AML-193 (cell line): ENCODE data around the gene LY86.

Experiments used
- DNase-seq, 2 experiments: peaks; one replicate each; lab custom pipeline; 2025; lab: John Stamatoyannopoulos, UW

The LY86 gene

GRCh38 chr6:6682225-6682624, 93.7 kb downstream of the LY86 start:
- DNase-seq, result no peak

- DNase-seq, result no peak
Observed at GRCh38 chr6:6683969-6684833, 95.7 kb downstream of the LY86 start.

GRCh38 chr6:6685249-6686040, 96.9 kb downstream of the LY86 start:
- peak in 1 of 2 experiments; percentile 14 for DNase-seq

DNA sequence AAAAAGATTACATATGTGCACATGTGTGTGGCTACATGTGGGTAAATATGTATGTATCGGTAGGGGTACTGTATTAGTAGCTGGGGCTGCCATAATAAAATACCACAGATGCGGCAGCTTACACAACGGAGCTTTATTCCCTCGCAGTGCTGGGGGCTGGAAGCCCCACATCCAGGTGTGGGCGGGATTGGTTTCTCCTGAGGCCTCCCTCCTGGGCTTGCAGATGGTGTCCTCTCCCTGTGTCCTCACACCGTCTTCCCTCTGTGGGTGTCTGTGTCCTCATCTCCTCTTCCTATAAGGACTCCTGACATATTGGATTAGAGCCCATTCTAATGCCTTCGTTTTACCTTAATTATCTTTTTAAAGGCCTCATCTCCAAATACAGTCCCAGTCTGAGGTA, 97.7 kb downstream of the LY86 start:
- no peak for DNase-seq

DNA sequence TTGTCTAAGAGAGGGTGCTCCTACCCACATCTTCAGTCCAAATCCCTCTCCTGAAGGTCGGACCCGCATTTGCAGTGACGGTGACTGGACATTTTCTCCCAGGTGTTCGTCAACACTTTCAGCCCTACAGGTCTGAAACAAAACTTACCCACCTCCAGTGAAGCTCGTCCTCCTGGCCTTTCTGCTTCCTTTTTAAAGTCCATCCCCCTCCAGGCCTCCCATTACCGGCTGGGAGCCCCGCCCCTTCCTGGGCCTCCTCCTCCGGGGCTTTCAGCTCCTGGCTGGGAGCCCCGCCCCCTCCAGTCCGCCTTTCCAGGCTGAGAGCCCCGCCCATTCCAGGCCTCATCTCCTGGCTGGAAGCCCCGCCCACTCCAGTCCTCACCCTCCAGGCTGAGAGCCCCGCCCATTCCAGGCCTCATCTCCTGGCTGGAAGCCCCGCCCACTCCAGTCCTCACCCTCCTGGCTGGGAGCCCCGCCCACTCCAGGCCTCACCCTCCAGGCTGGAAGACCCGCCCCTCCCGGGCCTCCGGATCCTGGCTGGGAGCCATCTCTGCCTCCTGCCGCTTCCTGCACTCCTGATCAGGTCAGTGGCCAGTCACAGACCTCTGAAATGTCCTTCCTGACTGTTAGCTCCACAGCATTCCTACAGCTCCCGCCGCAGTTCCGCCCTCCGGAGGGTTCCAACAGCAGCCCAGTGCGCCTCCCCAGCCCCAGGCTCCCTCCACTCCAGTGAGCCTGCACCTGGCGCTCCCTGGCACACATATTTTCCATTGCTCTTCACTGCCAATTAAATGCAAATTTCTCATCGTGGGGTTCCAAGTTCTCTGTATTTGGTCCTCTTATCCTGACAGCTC, 98.5 kb downstream of the LY86 start:
- DNase-seq, result no peak

DNA sequence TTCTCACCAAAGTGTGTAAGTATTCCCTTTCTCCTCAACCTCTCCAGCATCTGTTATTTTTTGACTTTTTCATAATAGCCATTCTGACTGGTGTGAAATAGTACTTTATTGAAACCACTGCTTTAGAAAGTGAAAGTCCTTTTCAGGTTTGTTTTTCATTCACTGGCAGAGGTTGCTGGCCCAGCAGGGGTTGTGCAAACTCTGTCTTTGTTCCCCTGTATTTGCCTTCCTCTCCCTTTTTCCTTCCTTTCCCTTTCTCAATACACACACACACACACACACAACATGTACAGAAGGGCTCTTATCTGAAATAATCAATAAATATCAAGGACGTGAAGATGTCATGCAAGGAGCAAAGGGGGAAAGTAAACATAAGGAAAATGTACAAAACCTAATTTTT, 99.8 kb downstream of the LY86 start:
- peak; percentile 66 to 75 for DNase-seq

GRCh38 chr6:6688951-6689350, 100.4 kb downstream of the LY86 start:
- no peak for DNase-seq

DNA sequence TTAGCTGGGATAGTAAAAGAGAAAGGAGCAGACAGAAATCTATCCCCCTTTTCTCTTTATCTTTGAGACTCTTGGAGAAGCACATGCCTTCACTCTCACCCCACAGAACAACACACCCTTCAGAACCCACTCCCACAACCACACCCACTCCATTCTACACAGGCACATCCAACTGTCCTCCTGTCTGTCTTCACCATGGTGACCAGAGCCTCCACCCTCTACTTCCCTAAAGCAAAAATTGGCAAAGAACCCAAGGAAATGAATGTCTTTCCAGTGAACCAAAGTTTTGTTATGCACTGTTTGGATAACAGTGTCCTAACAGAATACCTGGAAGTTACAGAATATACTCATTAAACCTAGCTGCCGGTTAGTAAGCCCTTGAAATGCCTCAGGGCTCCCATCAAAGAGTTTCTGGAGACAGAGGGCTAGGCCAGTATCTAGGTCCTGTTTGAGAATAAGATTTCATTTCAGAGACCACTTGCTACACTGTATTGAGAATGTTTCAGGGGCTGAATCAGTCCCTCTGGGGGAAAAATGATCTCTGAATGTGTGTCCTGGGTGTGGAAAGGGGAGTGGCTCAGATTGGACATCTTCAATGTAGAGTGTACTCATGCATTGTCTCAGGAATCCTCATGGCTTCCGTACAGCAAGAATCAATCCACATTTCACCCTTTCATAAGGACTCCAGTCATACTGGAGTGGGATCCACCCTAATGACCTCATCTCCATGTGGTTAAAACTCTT, 101.1 kb downstream of the LY86 start:
- peak; percentile 67 to 73 for DNase-seq

DNA sequence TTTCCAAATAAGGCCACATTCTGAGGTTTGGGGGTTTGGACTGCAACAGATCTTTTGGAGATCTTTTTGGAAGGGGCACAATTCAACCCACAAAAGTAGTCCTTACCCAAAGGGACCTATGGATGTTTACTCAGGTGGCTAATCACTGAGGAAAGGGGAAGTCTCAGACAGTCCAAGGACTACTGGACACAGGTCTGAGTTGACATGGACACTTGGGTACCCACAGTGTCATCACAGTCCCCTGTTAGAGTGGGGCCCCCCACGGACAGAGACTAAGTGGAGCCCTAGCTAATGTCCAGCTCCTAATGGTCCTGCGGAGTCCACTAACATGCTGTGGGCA, 101.6 kb downstream of the LY86 start:
- no peak for DNase-seq

DNA sequence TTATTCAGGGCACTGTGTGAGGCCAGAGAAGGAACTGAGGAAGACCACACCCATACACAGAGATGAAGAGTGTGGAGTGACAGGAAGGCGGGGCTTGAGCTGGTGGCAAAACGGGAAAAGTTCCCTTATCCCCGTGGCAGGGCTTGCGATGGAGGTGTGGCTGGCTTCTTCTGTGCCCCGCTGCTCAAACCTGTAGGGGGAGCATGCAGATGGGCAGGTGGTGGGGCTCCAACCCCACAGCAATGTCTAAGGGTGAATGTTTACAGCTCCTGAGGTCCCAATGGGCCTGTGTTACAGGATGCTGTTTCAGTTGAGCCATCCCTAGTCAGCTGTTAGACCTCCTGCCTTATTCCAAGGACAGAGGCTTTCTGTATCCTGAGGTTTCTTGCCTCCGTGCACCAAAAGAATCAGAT, 105.9 kb downstream of the LY86 start:
- no peak for DNase-seq

DNA sequence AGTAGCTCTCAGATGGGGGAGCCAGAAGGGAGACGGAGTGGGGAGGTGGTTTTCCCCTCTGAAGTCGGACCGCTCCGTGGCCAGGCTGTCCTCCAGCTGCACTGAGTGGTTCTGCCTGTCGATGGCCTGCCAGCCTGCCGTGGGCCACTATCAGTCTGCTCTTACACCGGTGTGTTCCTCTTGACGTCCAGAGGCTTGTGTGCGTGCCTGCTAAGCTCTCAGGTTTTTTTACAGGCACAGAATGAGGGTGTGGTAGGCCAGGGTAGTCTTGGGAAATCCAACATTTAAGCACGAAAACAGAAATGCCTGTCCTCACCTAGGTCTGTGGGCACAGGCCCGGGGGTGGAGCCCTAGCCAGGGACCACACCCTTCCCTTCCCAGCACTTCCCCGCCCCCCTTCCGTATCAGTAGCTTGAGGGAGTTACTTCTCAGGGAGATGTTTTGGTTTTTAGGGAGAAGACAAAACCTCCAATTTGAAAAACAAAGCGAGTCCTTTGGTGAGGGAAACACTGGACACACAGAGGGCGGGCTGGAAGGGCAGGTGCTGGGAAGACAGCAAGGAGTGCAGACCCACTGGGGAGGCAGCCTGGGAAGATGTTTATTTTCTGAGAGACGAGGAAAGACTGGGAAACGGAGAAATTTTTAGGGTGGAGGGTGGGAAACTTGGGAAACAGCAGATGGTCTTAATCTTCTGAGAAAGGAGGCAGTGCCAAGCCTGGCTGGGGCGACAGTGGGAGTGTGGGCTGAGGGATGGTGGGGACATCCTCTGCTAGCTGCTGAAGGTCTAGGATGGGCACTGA, 106.5 kb downstream of the LY86 start:
- DNase-seq, result no peak

- DNase-seq, result no peak
Observed at GRCh38 chr6:6695625-6696276, 107.2 kb downstream of the LY86 start.

DNA sequence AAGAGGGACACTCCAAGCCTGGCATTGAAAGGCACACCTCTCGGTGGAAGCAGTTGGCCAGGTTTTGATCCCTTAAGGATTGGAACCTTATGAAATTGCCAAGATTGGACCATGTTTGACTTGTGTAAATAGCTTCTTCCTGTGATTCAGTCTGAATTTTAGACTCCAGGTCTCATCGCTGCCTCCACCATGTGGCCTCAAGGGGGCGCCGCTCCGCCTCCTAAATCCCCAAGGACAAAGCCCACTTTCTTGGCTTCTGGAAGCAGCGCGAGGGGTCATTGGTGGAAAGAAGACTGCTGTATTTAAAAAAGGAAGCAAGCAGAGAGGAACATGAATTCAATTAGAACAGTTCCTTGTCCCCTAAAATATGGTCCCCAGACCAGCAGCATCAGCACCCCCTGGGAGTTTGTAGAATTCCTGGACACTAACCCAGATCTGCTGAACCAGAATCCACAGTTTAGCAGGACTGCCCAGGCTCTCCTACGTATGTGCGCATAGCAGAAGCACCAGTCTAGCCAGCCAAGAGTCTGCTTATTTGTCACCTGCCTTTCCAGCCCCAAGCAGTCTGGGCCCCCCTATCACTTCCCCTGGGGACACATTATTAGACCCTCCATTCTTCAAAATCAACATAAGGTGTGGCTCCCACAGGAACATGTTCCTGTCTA, 108.5 kb downstream of the LY86 start:
- DNase-seq, result peak; percentile 92 to 95

DNA sequence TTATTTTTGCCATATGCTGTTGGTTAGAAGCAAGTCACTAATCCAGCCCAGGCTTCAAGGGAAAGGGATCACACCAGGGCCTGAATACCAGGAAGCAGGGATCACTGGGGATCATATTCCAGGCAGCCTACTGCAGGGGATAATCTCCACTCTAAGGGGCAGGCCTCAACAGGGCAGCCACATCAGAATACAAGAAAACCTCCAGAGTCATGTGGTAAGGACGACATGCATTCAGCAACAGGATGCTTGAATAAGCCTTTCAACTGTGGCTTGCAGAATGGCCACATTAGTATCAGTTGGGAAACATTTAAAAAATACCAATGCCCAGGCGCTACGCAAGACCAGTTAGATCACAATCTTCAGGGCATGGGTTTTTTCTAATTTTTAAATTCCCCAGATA, 109.1 kb downstream of the LY86 start:
- DNase-seq, result peak; percentile 92

- peak; percentile 24 to 31 for DNase-seq
Observed at GRCh38 chr6:6699741-6700367, 111.3 kb downstream of the LY86 start.

DNA sequence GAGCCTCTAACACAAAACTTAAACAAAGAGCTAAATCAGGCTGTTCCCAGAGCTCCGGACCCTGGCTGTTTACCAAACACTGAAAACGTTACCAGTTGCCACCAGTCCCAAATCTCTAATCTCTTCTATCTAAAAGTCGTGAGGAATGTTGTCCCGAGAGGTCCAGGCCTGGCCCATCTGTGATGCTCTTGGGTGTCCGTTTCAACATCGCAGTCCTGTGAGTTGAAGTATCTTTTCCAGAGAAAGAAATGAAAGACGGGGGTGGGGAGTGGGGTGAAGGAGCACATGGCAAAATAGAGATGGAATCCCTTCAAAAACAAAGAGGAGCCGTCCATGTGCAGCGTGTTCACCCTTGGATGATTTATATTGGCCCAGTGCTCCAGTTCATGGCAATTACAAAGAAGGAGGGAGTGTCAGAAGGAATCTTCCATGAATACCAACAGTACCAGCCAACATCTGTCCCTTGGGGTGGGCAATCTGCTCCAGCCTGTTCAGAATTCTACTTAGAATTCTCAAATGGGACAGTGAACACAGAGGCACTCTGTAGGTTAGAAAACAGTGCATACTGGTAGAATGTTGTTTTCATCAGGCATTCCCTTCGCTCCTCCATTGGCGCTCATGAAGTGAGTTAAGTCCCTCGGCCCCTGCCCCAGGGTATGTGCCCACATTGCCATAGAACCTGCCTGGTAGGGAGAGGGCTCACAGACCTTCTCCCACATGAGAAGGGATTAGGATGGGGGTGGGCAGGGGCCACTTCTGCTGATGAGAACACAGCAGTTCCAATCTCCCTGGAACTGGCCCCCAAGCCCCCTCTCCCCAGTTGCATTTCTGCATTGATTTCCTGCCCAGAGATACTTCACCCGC, 112.1 kb downstream of the LY86 start:
- no peak for DNase-seq

DNA sequence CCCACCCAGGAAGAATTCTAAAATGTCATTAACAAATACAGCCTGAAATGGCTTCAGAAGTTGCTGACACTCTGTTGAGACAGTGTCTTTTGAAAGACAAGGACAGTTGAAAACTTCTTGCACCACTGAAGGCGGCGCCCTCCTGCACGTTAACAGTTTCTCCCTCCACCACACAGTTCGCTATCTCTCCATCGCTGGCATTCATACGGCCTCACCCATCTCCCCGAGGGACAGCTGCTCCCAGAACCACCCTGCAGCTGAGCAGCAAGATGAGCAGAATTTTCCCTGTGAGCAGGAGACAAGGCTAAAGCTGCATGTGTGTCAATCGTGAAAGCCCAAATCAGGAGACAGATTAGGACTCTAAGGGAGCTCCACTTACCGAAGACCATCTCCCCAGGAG, 113.3 kb downstream of the LY86 start:
- DNase-seq, result peak; percentile 94 to 96

GRCh38 chr6:6703699-6704098, 115.2 kb downstream of the LY86 start:
- DNase-seq, result no peak
